Measurements from ENCODE around the gene DAB2IP. TPM values are rescaled to one million over a fixed set of nuclear protein-coding genes. Genes with fewer than 3 reads are reported as not detected.

Gene DAB2IP
- total RNA-seq, 1 experiment from 2014 or later, result 46.7 TPM

DNA sequence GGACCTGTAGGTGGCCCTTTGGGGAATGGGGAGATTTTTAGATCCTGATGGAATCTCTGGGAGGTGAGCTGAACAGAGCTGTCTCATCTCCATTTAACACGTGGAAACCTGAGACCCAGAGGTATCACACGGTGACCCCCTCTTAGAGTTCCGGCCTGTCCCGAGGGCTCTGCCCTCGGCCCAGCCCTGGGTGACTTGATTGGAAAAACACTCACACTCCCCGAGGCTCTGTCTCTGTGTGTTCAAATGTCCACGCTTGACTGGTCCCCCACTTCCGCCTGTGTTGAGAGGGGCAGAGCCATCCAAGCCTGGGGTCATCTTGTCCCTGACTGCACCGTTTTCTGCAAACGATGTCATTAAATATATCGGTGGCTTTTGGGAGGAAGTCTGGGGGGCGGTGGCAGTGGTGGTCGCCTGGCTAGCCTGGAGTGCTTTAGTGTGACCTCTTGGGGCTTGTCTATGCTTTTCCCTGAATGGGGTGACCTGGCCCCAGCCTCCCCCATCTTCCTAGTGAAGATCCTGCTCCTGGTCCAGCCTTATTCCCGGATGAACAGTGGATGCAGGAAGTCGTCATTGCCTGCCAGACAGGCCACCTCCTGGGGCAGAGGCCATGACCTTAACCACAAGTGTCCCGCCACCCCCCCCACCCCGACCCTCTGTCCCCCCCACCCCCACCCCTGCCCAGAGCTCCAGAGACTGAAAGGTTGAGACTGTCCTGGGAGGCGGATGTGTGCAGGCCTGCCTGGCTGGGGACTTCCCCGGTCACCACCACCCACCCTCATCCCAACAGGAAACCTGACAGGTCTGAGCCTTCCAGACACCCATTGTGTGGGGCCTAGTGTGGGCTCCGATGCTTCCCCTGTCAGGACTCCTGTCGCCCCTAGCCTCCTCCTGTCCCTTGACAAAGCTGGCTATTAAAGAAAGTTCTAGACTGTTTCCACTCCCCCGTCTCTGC, 5.3 kb upstream of the DAB2IP start:
- Histone ChIP-seq H4K20me1 (ENCODE audit: insufficient read depth) (no peaks in the 10 kb centered on the region; the same call in 1 of the 2 replicates), H2AFZ (no peak overlapping the region), H3K4me2 (no peak overlapping the region), H3K4me1 (replicated peaks; ENCODE audit: insufficient read depth) (peaks cover 8% of the 10 kb centered on the region), H3K27ac (no peak overlapping the region), H3K4me3 (no peak overlapping the region), H3K9me2 (ENCODE audit: insufficient read depth) (no peaks in the 10 kb centered on the region), H3K36me3 (ENCODE audit: low read depth) (no peaks in the 10 kb centered on the region), H3K27me3 (ENCODE audit: insufficient read depth, low read depth) (0 out of 2 replicates have a peak, but pooled peaks cover 4% of the 10 kb centered on the region), H3F3A (ENCODE audit: insufficient read depth, low read depth) (peaks cover 15% of the 10 kb centered on the region; the same call in 1 of the 2 replicates), H3K79me2 (ENCODE audit: low read depth) (no peaks in the 10 kb centered on the region), H3K9me3 (ENCODE audit: insufficient read depth, low read depth) (no peaks in the 10 kb centered on the region)
- CTCF ChIA-PET, result interaction anchor here (0.7 kb wide), 1 partner anchor 100 kb away, joined by 3 read pairs; no protein-coding TSS in a partner anchor
- DNase-seq, result no peak
- intact Hi-C loops (cut with micrococcal nuclease; ENCODE audit: unreplicated experiment), result no loop called here
- no TSS peak for BruUV-seq (replicated peaks)
- POLR2A ChIA-PET (ENCODE audit: unreplicated experiment), result no interaction called here
- no peak for TF ChIP-seq EZH2 (IDR thresholded peaks at IDR 0.05; ENCODE audit: low read depth)

DNA sequence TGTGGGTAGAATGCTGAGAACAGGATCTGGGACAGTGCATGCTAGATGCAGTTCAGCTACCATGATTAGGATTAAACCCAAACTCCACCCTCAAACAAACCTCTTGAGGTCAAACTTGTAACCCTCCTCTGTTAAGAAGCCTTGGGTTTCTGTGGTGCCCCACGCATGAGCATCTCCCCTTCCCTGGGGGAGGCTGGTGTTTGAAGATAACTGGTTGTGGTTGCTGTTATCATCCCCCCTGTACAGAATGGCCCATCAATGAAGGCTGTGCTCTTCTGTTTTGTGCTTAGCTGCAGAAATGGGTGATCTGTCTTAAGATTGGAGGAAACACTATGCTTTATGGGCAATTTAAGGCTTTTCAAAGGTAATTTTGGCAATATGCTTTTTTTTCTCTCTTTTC, 4.4 kb upstream of the DAB2IP start:
- ChIA-PET CTCF (no interaction called here), POLR2A (ENCODE audit: unreplicated experiment) (no interaction called here)
- DNase-seq, result no peak
- peaks cover 11% of the 10 kb centered on the region; the same call in 1 of the 2 replicates for H3K27me3 ChIP-seq (ENCODE audit: insufficient read depth, low read depth)
- no peaks in the 10 kb centered on the region for H3K9me3 ChIP-seq (ENCODE audit: insufficient read depth, low read depth)
- H3K27ac ChIP-seq, result no peak overlapping the region
- no peaks in the 10 kb centered on the region for H3K9me2 ChIP-seq (ENCODE audit: insufficient read depth)
- H3K79me2 ChIP-seq (ENCODE audit: low read depth), result no peaks in the 10 kb centered on the region
- H2AFZ ChIP-seq, result no peak overlapping the region
- H3K4me3 ChIP-seq, result no peak overlapping the region
- intact Hi-C loops (cut with micrococcal nuclease; ENCODE audit: unreplicated experiment), result no loop called here
- no peaks in the 10 kb centered on the region for H3K36me3 ChIP-seq (ENCODE audit: low read depth)
- H4K20me1 ChIP-seq (ENCODE audit: insufficient read depth), result no peaks in the 10 kb centered on the region; the same call in 1 of the 2 replicates
- TF ChIP-seq, protein P1, sequence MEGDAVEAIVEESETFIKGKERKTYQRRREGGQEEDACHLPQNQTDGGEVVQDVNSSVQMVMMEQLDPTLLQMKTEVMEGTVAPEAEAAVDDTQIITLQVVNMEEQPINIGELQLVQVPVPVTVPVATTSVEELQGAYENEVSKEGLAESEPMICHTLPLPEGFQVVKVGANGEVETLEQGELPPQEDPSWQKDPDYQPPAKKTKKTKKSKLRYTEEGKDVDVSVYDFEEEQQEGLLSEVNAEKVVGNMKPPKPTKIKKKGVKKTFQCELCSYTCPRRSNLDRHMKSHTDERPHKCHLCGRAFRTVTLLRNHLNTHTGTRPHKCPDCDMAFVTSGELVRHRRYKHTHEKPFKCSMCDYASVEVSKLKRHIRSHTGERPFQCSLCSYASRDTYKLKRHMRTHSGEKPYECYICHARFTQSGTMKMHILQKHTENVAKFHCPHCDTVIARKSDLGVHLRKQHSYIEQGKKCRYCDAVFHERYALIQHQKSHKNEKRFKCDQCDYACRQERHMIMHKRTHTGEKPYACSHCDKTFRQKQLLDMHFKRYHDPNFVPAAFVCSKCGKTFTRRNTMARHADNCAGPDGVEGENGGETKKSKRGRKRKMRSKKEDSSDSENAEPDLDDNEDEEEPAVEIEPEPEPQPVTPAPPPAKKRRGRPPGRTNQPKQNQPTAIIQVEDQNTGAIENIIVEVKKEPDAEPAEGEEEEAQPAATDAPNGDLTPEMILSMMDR (conservative IDR thresholded peaks at IDR 0.05), result no peak
- TF ChIP-seq EZH2 (IDR thresholded peaks at IDR 0.05; ENCODE audit: low read depth), result no peak
- H3F3A ChIP-seq (ENCODE audit: insufficient read depth, low read depth), result peaks cover 15% of the 10 kb centered on the region; the same call in 1 of the 2 replicates
- no TSS peak for BruUV-seq (replicated peaks)
- peaks cover 8% of the 10 kb centered on the region for H3K4me1 ChIP-seq (replicated peaks; ENCODE audit: insufficient read depth)
- H3K4me2 ChIP-seq, result no peak overlapping the region

DNA sequence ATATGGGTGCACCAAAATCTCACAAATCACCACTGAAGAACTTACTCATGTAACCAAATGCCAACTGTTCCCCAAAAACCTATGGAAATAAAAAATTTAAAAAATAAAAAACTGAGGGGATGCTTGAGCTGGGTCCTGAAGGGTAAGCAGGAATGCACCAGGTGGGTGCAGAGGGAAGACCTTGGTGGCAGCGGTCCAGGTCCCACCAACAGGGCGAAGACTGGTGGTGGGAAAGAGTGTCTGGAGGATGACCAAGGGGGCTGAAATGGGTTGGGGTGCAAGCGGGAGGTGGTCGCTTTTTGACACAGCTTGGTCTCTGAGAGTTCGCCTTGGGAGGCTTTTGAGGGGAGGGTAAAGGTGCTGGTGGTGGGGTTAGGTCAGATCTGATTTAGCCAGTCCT, 3.3 kb upstream of the DAB2IP start:
- Histone ChIP-seq H3K4me3 (no peak overlapping the region), H3K27me3 (ENCODE audit: insufficient read depth, low read depth) (peaks cover 15% of the 10 kb centered on the region; the same call in 1 of the 2 replicates), H3K36me3 (ENCODE audit: low read depth) (no peaks in the 10 kb centered on the region), H3K9me2 (ENCODE audit: insufficient read depth) (no peaks in the 10 kb centered on the region), H3K4me2 (no peak overlapping the region), H3F3A (ENCODE audit: insufficient read depth, low read depth) (peaks cover 15% of the 10 kb centered on the region; the same call in 1 of the 2 replicates), H3K27ac (no peak overlapping the region), H3K9me3 (ENCODE audit: insufficient read depth, low read depth) (no peaks in the 10 kb centered on the region), H3K79me2 (ENCODE audit: low read depth) (no peaks in the 10 kb centered on the region), H4K20me1 (ENCODE audit: insufficient read depth) (no peaks in the 10 kb centered on the region; the same call in 1 of the 2 replicates), H3K4me1 (replicated peaks; ENCODE audit: insufficient read depth) (peaks cover 8% of the 10 kb centered on the region), H2AFZ (no peak overlapping the region)
- no peak for DNase-seq
- intact Hi-C loops (cut with micrococcal nuclease; ENCODE audit: unreplicated experiment), result no loop called here
- CTCF ChIA-PET, result no interaction called here
- POLR2A ChIA-PET (ENCODE audit: unreplicated experiment), result no interaction called here
- TF ChIP-seq, protein P1 (conservative IDR thresholded peaks at IDR 0.05), result no peak
- no peak for TF ChIP-seq EZH2 (IDR thresholded peaks at IDR 0.05; ENCODE audit: low read depth)
- BruUV-seq (replicated peaks), result no TSS peak

Data from PC-9 (cell line).